ENCODE measurements around the gene TTLL11.

The TTLL11 gene

DNA sequence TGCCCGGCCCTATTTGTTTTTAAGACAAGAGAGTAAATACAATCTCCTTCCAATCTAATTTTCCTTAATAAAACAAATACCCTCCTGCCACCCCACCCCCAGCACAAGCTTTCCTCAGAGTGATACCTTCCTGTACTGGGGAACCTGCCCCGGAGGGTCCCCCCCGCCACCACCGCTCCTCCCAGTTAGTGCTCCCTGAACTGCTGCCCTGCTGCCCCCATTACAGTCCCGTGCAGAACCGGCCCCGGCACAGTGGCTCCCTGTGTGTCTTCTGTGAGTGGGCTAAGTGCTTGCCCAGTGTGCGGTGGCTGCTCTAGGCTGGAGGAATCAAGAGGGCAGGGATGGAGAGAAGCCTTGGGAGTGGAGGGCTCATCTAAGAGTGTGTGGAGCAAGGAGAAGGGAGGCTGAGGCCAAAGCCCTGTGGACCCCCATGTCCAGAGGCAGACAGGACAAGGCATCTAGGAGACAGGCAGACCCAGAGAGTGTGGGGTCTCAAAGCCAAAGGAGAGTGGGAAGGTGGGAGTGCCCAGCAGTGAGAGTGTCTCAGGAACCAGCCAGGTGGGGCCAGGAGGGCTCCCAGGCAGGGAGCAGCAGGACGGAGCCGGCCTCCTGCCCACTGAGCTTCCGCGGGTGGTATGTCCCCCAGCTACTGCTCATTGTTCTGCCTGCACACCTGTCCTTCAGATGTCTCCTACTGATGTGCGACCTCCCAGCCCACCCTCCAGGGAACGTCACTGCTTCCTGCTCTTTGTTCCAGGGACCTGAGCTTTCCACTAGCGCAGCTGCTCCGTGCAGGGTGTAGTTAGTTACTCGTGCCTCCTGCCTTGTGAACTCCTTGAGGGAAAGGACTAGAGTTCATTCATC lies 312.7 kb downstream of the TTLL11 start:
- FAIRE-seq, result no peak

DNA sequence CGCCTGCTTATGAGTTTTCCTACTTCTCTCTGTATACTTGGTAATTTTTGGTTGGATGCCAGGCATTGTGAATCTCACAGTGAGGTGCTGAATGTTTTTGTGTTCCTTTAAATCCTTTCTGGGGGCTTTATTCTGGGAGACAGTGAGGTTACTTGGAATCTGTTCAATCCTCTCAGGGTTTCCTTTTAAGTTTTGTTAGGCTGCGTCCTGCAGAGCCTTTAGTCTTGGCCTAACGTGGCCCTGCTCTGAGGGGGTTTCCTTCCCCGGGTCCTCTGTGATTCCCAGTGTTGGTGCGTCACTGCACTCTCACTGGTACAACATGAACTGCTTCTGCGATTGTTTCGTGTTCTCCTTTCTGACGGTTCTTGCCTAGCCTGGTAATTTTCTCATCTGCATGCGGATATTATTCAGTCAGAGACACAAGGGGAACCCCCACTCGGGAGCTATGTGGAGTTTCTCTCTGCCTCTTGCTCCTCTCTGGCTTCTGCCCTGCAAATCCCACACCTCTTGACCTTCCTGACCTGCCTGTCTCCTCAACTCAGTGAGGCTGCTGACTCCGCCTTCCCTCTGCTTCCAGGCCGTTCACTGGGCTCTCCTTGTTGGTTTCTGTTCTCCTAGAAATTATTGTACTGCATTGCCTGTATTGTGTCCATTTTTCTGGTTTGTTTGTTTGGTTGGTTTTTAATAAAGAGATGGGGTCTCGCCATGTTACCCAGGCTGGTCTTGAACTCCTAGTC lies 313.6 kb downstream of the TTLL11 start:
- no peak for FAIRE-seq

DNA sequence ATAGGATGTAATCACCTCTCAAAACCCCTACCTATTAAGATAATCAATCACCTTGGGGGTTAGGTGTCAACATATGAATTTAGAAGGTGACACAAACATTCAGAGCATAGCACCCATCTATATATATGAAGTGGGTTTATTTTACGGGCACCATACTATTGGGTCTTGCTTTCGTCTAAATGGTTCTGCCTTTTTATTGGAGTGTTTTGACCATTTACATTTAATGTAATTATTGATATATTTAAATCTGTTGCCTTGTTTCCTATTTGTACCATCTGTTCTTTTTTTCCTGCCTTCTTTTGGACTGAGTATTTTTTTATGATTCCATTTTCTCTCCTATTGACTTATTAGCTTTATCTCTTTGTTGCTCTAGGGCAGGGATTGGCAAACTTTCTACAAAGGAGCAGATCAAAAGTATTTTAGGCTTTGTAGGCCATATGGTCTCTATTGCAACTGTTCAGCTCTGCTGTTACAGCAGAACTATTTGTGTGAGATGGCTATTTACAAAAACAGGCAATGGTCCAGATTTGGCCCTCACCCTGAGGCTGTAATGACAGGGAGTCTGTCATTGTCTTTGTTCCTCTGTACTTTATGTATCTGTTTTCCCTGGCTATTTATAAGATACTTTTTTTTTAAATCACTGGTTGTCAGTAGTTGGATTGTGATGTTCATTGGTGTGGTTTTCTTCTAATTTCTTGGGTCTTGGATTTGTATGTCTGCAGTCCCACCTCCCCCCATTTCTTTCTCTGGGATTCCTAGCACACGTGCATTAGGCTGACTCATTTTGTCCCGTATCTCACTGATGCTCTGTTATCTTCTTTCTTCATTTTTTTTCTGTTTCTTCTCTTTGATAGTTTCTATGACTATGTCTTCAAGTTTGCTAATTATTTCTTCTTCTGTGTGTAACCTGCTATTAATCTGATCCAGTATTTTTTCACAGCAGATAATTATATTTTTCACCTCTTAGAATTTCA lies 314.6 kb downstream of the TTLL11 start:
- FAIRE-seq, result no peak

DNA sequence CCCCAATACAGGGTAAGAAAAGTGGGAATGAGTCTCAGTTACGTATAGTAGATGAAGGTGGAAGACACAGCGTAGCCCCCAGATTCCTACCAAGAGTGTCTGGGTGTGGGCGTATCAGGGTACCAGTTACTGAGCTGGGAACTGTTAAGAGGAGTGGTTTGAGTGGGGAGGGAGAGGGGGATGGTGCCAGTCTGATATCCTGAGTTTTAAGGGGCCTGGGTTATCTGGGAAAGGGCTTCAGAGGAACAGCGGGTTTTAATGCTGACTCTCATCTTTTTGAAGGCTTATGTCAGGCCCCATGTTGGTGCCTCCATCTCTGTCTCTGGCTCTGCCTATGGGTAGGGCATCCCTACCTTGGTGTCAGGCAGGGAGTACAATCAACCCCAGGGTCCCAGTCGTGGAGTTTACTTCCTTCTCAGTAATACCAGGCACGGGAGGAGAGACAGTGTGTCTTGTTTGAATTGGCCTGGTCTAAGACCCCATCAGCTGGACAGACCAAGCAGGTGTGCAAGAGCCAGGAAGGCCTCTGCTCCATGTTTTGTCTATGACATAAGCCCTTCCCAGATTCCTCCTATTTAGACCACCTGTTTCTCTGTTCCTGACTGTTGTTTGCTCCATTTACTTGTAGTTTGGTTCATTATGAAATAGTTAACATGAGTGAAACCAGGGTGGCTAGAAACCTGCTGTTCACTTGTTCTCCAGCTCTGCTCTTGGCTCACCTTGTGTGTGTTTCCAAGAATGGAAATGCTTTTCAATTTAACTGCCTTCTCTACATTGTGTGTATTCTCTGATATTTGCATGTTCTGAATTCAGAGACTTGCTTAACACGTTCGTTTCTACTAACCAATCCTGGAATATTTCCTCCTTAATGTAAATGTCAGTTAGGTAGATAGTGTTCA lies 316.1 kb downstream of the TTLL11 start:
- FAIRE-seq, result no peak

DNA sequence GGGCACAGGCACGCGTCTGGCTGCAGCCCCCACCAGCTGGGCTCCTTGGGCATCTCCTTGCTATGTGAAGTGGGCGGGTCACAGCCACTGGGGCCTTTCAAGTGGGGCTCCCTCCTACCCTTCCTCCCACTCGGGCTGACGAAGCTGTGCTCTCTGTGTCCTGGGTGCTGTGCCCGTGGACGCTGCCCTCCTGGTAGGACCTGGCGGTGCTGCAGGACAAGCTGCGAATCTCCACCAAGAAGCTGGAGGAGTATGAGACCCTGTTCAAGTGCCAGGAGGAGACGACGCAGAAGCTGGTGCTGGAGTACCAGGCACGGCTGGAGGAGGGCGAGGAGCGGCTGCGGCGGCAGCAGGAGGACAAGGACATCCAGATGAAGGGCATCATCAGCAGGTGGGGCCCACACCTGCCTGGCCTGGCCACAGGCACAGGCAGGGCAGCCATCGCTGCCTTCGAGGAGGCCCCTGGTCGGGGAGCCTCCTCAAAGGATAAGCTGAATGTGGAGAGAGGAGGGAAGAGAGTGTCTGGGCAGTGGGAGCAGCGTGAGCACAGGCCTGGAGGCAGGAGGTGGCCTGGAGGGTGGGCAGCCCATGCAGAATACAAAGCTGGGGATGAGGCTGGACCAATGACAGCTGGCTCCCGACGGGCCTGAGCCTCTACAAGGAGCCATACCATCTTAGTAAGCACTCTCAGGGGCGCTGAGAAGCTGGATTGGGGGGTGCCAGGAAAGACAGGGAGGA lies 316.9 kb downstream of the TTLL11 start:
- FAIRE-seq, result no peak

DNA sequence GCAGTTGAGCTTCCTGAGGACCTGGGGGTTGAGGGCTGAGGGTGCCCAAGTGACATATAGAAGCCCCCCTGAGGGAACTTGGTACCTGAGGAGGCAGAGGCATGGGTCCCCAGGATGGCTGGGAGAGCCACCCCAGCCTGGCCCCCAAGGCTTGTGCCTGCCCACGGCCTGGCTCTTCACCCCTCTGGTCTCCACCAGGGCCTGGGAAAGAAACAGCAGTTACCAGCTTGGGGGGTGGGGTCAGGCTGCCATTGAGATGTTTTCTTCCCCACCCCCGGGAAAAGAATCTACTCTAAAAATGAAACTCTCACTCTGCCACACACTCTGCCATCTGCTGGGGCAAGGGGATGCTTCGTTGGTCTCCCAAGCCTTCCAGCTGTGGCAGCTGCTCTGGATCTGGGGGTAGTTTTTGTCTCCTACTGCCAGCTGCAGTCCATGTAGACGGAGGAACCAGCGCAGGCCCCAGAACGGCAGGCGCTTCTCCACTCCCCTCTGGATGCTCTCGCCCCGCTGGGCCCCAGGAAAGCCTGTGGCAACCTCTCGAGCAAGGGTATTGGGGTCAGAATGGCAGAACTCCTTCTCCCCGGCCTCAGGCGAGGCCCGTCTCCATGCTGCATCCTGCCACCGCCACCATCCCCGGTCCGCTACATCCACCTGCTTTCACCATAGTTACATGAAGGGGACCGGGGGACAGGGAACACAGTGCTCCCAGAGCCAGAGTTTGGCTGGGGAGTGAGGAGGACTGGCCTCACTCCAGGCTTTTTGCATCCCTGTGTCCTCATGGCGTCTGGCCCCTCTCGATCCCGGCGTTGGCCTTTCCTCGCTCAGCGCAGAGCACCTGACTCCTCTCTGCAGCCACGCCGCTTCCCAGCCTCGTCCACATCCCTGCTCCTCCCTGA lies 318.1 kb downstream of the TTLL11 start:
- FAIRE-seq, result no peak

DNA sequence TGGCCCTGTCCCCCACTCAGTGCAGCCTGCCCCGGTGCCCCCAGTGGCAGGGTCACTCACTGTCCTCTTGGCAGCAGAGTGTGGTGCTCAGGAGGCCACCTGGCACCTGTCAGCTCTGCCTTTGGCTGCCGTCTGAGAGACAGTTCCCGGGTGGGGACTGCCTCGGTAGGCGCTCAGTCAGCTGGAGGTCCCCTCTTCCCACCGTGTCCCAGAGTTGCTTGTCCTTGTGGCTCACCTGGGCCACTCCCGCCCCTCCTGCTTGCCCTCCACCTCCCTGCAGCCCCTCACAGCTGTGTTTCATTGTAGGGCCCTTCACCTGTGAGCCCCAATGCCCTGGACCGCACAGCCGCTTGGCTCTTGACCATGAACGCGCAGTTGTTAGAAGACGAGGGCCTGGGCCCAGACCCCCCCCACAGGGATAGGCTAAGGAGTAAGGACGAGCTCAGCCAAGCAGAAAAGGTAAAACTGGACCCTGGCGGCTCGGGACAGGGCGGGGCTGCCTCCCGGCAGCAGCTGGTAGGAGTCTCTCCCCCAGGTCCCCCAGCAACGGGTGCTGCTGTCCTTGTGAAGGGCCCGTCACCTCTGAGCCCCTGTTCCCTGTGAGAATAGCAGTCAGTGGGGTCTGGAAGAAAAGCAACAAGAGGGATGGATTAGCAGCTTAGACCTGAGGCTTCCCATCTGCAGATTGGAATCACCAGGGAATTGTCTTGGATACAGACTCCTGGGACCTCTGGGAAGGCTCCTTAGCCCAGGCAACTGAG lies 319.0 kb downstream of the TTLL11 start:
- no peak for FAIRE-seq

DNA sequence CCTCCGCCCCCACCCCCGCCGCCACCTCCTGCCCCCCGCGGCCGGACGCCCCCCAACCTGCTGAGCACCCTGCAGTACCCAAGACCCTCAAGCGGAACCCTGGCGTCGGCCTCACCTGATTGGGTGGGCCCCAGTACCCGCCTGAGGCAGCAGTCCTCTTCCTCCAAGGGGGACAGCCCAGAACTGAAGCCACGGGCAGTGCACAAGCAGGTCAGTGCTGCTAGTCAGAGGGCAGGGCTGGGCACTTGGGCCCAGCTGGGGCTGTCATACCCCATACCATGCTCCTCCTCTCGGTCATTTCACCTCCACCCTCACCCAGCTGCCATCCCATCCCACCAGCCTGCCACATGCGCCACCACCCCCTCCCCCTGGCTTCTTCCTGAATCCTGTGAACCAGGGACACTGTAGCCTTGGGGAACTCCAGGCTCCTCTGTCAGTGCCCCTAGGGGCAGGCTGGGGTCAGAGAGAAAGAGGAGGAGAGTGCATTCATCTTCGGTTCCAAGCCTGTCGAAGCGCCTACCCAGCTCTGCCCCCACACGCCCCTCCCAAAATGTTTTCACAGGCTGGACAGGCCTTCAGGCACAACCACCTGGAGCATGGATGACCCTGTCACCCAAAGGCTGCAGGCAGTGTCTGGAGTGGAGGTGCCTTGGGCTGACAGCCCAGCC lies 319.7 kb downstream of the TTLL11 start:
- no peak for FAIRE-seq

DNA sequence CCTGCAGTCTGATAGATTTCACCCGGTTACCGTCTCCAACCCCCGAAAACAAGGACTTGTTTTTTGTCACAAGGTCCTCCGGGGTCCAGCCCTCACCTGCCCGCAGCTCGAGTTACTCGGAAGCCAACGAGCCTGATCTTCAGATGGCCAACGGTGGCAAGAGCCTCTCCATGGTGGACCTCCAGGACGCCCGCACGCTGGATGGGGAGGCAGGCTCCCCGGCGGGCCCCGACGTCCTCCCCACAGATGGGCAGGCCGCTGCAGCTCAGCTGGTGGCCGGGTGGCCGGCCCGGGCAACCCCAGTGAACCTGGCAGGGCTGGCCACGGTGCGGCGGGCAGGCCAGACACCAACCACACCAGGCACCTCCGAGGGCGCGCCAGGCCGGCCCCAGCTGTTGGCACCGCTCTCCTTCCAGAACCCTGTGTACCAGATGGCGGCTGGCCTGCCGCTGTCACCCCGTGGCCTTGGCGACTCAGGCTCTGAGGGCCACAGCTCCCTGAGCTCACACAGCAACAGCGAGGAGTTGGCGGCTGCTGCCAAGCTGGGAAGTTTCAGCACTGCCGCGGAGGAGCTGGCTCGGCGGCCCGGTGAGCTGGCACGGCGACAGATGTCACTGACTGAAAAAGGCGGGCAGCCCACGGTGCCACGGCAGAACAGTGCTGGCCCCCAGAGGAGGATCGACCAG lies 320.4 kb downstream of the TTLL11 start:
- FAIRE-seq, result no peak
